Right lobe of liver (tissue), 6 donors: ENCODE results near the gene DLX2. TPM values are rescaled to one million over a fixed set of nuclear protein-coding genes. Genes with fewer than 3 reads are reported as not detected.

Experiments used
- ATAC-seq, 4 donors: fragments of 200-7000 bp; cut with Tn5 transposase; one replicate each; pipeline ENCODE4 v1.9.1; 2020; ENCODE audit warnings: mild to moderate bottlenecking in 4 of 4, moderate library complexity in 4 of 4
- DNase-seq, 3 donors: peaks; one replicate each; pipeline ENCODE4 v3.0.0-alpha.2; 2020
- H3K27ac ChIP-seq, 3 donors: fragments of 200-600 bp; one replicate each; pipeline ENCODE4 v1.8.0; 2022
- H3K27me3 ChIP-seq, 2 donors: fragments of 200-600 bp; one replicate each; pipeline ENCODE4 v1.8.0; 2022
- H3K36me3 ChIP-seq, 4 donors: fragments of 200-600 bp; sonication (generic) in 1 of 4; one replicate each; pipeline versions ENCODE4 v1.5.1 to v1.8.0; 2017 to 2022; ENCODE audit warnings: control low read depth in 1 of 4
- H3K4me1 ChIP-seq, 4 donors: fragments of 200-600 bp; sonication (generic) in 1 of 4; one replicate each; pipeline versions ENCODE4 v1.5.1 to v1.8.0; 2017 to 2022; ENCODE audit warnings: control low read depth in 1 of 4
- H3K4me3 ChIP-seq, 3 donors: fragments of 200-600 bp; one replicate each; pipeline ENCODE4 v1.8.0; 2022
- H3K9me3 ChIP-seq, 4 donors: fragments of 200-600 bp; sonication (generic) in 1 of 4; one replicate each; pipeline versions ENCODE4 v1.5.1 to v1.8.0; 2017 to 2022; ENCODE audit warnings: control low read depth in 1 of 4
- POLR2A ChIP-seq: fragments of 450-650 bp; IDR thresholded peaks from one replicate; pipeline ENCODE4 v1.6.1; 2017; ENCODE audit warnings: antibody characterized with exemption, mild to moderate bottlenecking
- WGBS: methylation state at CpG from one replicate; pipeline ENCODE4 v1.1.6; 2018; ENCODE audit warnings: low coverage, low lambda C conversion rate; ENCODE audit not compliant: insufficient coverage; ENCODE audit errors: missing lambda C conversion rate; 5-methylcytosine and 5-hydroxymethylcytosine counted together
- intact Hi-C, 2 donors: fragments of 100-400 bp; cut with DNase I; formaldehyde crosslinking; loops; one replicate each; pipeline versions ENCODE4 v1.11.2 to v1.14.1; 2022
- total RNA-seq, 6 experiments: library from RNA; depleted of rRNA in 2 of 6; stranded (reverse); fragments of >200 nt in 2 of 6; fragmentation: NEBNext Ultra II Directional in 3 of 6; extraction: Animal tissue kit (Norgen Biotek cat#: 25700) in 3 of 6; gene quantifications; one replicate each; pipeline versions ENCODE4 v1.1.0 to v1.2.4, GENCODE V29; 2016 to 2023
- TF ChIP-seq, protein P1 (sequence below), 4 donors: fragments of 200-600 bp in 3 of 4; fragments of 450-650 bp in 1 of 4; IDR thresholded peaks; one replicate each; pipeline versions ENCODE4 v1.5.1 to v1.8.0; 2016 to 2022; ENCODE audit warnings: antibody characterized with exemption in 4 of 4, mild to moderate bottlenecking in 2 of 4
- donor health status: DM: no; HTN: yes; CAD: no.
- donor health status: DM: no; HTN: no; CAD: no.
- donor health status: DM: no; HTN: no; CAD: no.
- donor health status: DM: no; HTN: yes; CAD: no.
- donor health status: DM: no; HTN: yes; CAD: no.

The DLX2 gene
- total RNA-seq, 6 experiments from 2014 or later, result not detected

- DNase-seq, result no peak
- WGBS, result 44% methylated on average over 30 of the region's 38 CpGs
Observed at GRCh38 chr2:172079838-172080640, 22.7 kb downstream of the DLX2 start.

GRCh38 chr2:172079416-172079815 is 23.3 kb downstream of the DLX2 start:
- DNase-seq, result no peak
- 86% methylated on average over 5 of the region's 5 CpGs for WGBS
- intact Hi-C loops, result no loop called here
- Histone ChIP-seq H3K27ac (no peak overlapping the region), H3K27me3 (peaks cover 18 to 63% of the 10 kb centered on the region in 2 donors), H3K36me3 (no peaks in the 10 kb centered on the region), H3K4me1 (peaks cover 0 to 5% (median 0%) of the 10 kb centered on the region in 4 donors), H3K9me3 (no peaks in the 10 kb centered on the region), H3K4me3 (no peak overlapping the region)
- no peak for TF ChIP-seq POLR2A
- TF ChIP-seq, protein P1, sequence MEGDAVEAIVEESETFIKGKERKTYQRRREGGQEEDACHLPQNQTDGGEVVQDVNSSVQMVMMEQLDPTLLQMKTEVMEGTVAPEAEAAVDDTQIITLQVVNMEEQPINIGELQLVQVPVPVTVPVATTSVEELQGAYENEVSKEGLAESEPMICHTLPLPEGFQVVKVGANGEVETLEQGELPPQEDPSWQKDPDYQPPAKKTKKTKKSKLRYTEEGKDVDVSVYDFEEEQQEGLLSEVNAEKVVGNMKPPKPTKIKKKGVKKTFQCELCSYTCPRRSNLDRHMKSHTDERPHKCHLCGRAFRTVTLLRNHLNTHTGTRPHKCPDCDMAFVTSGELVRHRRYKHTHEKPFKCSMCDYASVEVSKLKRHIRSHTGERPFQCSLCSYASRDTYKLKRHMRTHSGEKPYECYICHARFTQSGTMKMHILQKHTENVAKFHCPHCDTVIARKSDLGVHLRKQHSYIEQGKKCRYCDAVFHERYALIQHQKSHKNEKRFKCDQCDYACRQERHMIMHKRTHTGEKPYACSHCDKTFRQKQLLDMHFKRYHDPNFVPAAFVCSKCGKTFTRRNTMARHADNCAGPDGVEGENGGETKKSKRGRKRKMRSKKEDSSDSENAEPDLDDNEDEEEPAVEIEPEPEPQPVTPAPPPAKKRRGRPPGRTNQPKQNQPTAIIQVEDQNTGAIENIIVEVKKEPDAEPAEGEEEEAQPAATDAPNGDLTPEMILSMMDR (IDR thresholded peaks at IDR 0.05), result no peak
- no peak for ATAC-seq

More at GRCh38 chr2:172079838-172080640, 22.7 kb downstream of the DLX2 start:
- ATAC-seq, result no peak
- H3K4me3 ChIP-seq, result no peak overlapping the region
- intact Hi-C loops, result no loop called here
- no peaks in the 10 kb centered on the region for H3K36me3 ChIP-seq
- H3K4me1 ChIP-seq, result peaks cover 0 to 12% (median 3%) of the 10 kb centered on the region in 4 donors
- no peak overlapping the region for H3K27ac ChIP-seq
- H3K9me3 ChIP-seq, result no peaks in the 10 kb centered on the region
- TF ChIP-seq POLR2A, result no peak
- TF ChIP-seq, protein P1 (IDR thresholded peaks at IDR 0.05), result no peak
- peaks cover 24 to 65% of the 10 kb centered on the region in 2 donors for H3K27me3 ChIP-seq

DNA sequence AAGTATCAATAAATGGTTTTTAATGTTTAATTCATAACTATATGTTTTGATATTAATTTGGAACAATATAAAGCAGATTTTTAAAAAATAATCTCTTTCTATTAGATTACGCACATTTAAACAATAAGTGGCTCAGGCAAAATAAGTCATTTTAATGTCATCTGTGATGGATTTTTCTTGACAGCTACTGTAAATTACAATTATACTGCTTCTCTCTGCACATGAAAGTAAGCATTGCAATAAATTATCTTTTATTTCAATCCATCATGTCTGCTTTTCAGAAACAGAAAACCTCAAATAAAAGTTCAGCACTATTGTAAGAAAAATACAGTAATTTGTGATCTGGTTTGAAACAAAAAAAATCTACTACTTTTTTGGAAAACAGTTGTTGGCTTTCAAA is 28.4 kb downstream of the DLX2 start:
- Histone ChIP-seq H3K4me3 (no peak overlapping the region), H3K9me3 (no peaks in the 10 kb centered on the region), H3K27ac (no peak overlapping the region), H3K4me1 (no peaks in the 10 kb centered on the region), H3K36me3 (no peaks in the 10 kb centered on the region), H3K27me3 (peaks cover 0 to 13% of the 10 kb centered on the region in 2 donors)
- intact Hi-C loops, result no loop called here
- no peak for DNase-seq
- TF ChIP-seq, protein P1 (IDR thresholded peaks at IDR 0.05), result no peak
- TF ChIP-seq POLR2A, result no peak
- no peak for ATAC-seq
- 88% methylated on average over 1 of the region's 1 CpG for WGBS

DNA sequence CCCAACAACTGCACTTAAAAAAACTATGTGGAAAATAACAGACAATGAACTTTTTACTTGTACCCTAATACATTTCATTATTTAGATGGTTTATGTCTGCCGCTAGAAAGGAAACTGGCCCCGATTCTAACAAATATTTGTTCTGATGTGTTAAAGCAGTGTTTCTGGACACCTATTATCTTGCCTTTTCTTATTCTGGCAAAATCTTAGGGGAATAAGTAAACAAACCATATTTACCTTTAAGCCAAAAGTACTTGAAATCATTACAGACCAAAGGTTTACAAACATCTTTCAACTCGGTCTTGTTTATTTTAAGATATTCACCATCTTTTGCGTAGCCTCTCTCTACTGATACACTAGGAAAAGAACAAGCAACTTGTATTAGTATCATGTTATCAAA is 29.2 kb downstream of the DLX2 start:
- intact Hi-C loops, result no loop called here
- H3K9me3 ChIP-seq, result no peaks in the 10 kb centered on the region
- H3K27me3 ChIP-seq, result peaks cover 0 to 9% of the 10 kb centered on the region in 2 donors
- no peak overlapping the region for H3K4me3 ChIP-seq
- peak in 1 of 4 donors; percentile 52 for ATAC-seq
- WGBS, result 33% methylated on average over 4 of the region's 4 CpGs
- H3K4me1 ChIP-seq, result no peaks in the 10 kb centered on the region
- H3K27ac ChIP-seq, result no peak overlapping the region
- no peak for DNase-seq
- no peak for TF ChIP-seq POLR2A
- no peaks in the 10 kb centered on the region for H3K36me3 ChIP-seq

DNA sequence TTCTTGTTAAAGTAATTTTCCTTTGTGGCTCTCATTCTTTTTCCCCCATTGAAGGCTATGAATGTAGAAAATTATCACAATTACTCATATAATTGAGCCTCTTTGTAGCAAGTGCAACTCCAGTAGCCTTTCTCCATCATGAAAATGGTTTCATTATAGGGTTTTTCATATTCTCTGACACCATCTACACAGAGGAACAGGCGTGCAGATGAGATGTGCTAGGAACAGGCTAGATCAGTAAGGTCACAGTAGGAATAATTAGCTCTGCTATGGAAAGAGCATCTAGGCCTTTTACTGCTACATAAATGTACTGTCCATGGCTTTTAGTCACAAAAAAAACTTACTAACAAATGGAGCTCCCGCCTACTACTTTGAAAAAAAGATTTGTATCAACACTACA is 30.0 kb downstream of the DLX2 start:
- TF ChIP-seq, protein P1 (IDR thresholded peaks at IDR 0.05), result no peak
- no peak for TF ChIP-seq POLR2A
- Histone ChIP-seq H3K27ac (no peak overlapping the region), H3K9me3 (no peaks in the 10 kb centered on the region), H3K4me1 (no peaks in the 10 kb centered on the region), H3K27me3 (peaks cover 0 to 6% of the 10 kb centered on the region in 2 donors), H3K36me3 (no peaks in the 10 kb centered on the region), H3K4me3 (no peak overlapping the region)
- ATAC-seq (no peak), DNase-seq (no peak)
- WGBS, result 96% methylated on average over 2 of the region's 2 CpGs
- intact Hi-C loops, result no loop called here
